HG03135 (cell line): ENCODE data around the gene MED27.

Experiments
- ATAC-seq: cut with Tn5 transposase; IDR thresholded peaks from one replicate; pipeline ENCODE4 v1.9.1; 2021; ENCODE audit warnings: mild to moderate bottlenecking, moderate library complexity; ENCODE audit not compliant: unreplicated experiment

MED27 gene

GRCh38 chr9:131971482-131972074 lies 108.1 kb downstream of the MED27 start:
- ATAC-seq = no peak

- no peak for ATAC-seq
These were observed 110.1 kb downstream of the MED27 start for GRCh38 chr9:131969469-131969989.

GRCh38 chr9:131968632-131969031 lies 111.0 kb downstream of the MED27 start:
- no peak for ATAC-seq

- ATAC-seq = no peak
These were observed 113.8 kb downstream of the MED27 start for GRCh38 chr9:131965841-131966240.

GRCh38 chr9:131965103-131965502 lies 114.6 kb downstream of the MED27 start:
- ATAC-seq = no peak

- no peak for ATAC-seq
These were observed 116.3 kb downstream of the MED27 start for GRCh38 chr9:131963072-131964030.

GRCh38 chr9:131961496-131961880 lies 118.2 kb downstream of the MED27 start:
- no peak for ATAC-seq

- no peak for ATAC-seq
These were observed 118.7 kb downstream of the MED27 start for GRCh38 chr9:131960851-131961495.

GRCh38 chr9:131960311-131960710 lies 119.4 kb downstream of the MED27 start:
- no peak for ATAC-seq

- no peak for ATAC-seq
These were observed 119.8 kb downstream of the MED27 start for GRCh38 chr9:131959887-131960286.

- no peak for ATAC-seq
These were observed 120.6 kb downstream of the MED27 start for GRCh38 chr9:131959056-131959455.

- ATAC-seq = no peak
These were observed 125.4 kb downstream of the MED27 start for GRCh38 chr9:131954299-131954698.

- no peak for ATAC-seq
These were observed 127.8 kb downstream of the MED27 start for GRCh38 chr9:131951905-131952304.

GRCh38 chr9:131951155-131951554 lies 128.5 kb downstream of the MED27 start:
- ATAC-seq = no peak

GRCh38 chr9:131950487-131950886 lies 129.2 kb downstream of the MED27 start:
- no peak for ATAC-seq

GRCh38 chr9:131946180-131946579 lies 133.5 kb downstream of the MED27 start:
- no peak for ATAC-seq

- ATAC-seq = no peak
These were observed 136.3 kb downstream of the MED27 start for GRCh38 chr9:131943351-131943841.

- no peak for ATAC-seq
These were observed 137.4 kb downstream of the MED27 start for GRCh38 chr9:131942146-131942720.

- ATAC-seq = no peak
These were observed 142.2 kb downstream of the MED27 start for GRCh38 chr9:131937451-131937850.

- ATAC-seq = no peak
These were observed 142.7 kb downstream of the MED27 start for GRCh38 chr9:131936929-131937328.

GRCh38 chr9:131934673-131935072 lies 145.0 kb downstream of the MED27 start:
- no peak for ATAC-seq
